ENCODE measurements around the gene P2RX5.

The P2RX5 gene

DNA sequence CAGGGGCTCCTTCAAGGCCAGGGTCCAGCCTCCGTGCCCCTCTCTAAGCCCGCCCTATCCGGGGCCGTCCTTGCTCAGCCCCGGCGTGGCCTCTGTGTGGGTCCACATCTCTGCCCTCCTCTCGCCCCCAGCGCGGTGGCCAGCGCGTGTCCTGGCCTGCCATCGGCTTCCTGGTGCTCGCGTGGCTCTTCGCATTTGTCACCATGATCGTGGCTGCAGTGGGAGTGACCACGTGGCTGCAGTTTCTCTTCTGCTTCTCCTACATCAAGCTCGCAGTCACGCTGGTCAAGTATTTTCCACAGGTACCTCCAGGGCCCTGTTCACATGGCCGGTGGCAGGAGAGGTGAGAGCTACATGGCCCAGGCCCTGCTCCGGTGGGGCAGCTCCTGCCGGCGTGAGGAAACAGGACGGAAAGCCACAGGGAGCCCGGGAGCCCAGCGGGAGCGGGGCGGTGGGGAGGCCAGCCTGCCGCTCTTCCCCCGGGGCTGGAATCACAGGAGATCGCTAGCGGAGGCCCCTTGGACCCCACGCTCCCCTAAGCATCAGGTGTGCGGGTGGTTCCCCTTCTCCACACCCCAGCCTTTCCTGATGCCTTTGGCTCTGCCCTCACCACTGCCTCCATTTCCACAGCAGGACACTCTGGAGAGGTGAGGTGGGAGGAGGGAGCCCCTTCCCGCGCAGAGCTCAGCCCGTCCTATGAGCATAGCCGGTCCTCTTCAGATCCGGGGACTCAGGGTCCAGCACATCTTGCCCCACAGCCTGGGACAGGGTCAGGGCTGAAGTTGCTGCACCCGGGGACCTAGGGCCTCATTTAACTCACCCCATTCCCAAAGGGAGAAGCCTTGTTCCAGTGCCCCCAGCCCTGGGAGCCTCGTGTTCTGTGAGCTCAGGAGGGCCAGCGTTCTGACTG is 37.8 kb downstream of the P2RX5 start:
- in situ Hi-C loops (cut with MboI; ENCODE audit: low sequenced_read_pairs), result no loop called here

DNA sequence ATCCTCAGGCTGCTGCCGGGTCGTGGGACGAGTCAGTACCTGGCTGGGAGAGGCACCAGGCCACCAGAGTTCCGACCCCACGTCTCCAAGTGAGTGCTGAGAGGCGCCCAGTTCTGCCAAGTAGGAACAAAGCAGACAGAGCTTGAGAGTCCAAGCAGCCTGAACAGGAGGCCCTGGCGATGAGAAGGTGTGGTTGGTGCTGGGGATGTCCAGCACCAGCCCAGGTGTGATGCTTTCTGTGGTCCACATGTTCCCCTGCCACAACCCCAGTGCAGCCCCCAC is 38.4 kb downstream of the P2RX5 start:
- in situ Hi-C loops (cut with MboI; ENCODE audit: low sequenced_read_pairs), result no loop called here

DNA sequence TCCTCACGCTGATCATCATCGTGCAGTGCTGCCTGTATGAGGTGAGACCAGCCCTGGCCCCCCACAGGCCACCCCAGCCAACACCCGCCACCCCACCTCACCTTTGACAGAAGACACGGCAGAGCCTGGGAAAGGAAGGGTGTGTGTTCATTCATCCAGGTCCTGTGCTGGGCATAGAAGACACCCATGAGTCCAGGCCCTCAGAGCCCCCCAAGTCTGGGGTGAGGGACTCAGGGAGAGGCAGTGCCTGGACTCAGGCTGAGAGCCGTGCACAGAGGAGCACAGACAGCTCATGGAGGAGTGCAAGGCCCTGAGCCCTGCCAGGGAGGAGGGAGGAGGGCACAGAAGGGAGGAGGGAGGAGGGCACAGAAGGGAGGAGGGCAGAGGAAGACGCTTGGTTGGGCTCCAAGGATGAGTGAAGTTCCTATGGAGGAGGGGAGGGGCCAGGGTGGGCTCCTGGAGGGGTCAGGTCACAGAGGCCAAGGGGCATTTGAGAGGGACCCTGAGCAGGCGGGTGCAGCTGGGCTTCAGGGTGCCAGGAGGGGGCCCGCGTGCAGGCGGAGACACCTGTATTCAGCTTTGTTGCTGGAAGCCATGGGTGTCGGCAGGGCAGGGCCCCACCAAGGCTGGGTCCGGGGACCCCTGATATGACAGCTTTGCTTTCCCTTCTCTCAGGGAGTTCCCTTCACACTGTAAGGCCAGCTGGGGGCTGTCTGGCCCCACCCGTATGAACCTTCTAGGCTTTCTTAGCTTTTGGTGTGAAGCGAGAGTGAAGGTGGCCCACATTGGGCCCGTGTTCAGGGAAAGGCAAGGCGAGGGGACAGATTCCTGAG is 39.0 kb downstream of the P2RX5 start:
- in situ Hi-C loops (cut with MboI; ENCODE audit: low sequenced_read_pairs), result no loop called here

GRCh38 chr17:3656353-3656752 is 39.6 kb downstream of the P2RX5 start:
- in situ Hi-C loops (cut with MboI; ENCODE audit: low sequenced_read_pairs), result no loop called here

DNA sequence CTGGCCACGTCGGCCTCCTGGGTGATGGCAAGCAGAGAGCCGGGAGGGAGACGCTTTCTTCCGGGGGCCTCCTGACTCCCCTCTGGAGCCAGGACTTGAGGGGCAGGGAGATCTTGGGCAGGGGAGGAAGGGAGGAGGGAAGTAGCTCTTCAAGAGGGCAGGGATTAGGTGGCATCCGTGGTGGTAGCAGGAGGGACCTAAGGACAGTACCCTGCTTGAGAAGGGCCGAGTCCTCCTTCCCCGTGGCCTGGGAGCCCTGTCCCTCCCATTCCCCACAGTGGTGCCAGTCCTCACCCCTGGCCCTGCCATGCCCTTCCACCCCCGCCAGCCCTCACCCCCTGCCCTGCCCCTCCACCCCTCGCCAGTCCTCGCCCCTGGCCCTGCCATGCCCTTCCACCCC is 40.2 kb downstream of the P2RX5 start:
- in situ Hi-C loops (cut with MboI; ENCODE audit: low sequenced_read_pairs), result no loop called here

GRCh38 chr17:3647769-3648555 is 48.0 kb downstream of the P2RX5 start:
- in situ Hi-C loops (cut with MboI; ENCODE audit: low sequenced_read_pairs), result no loop called here

DNA sequence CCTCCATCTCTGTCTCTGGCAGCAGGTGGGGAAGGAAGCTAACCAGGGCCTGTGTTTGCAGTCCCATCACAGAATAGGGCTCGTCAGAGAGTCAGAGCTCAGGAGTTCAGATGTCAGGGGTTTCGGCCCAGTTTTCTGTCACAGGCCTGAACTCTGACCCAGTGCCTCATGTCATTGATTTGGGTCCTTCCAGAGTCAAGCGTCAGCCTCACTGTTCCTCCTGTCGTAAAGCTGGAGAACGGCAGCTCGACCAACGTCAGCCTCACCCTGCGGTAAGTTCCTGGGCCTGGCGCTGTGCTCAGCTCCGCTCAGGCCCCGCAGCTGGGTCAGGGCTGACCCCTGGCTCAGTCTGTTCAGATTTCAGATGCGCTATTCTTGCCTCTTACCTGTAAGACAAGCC is 48.7 kb downstream of the P2RX5 start:
- in situ Hi-C loops (cut with MboI; ENCODE audit: low sequenced_read_pairs), result no loop called here

- in situ Hi-C loops (cut with MboI; ENCODE audit: low sequenced_read_pairs), result no loop called here
Measured at GRCh38 chr17:3645310-3645709, 50.6 kb downstream of the P2RX5 start.

GRCh38 chr17:3643889-3644349 is 52.0 kb downstream of the P2RX5 start:
- in situ Hi-C loops (cut with MboI; ENCODE audit: low sequenced_read_pairs), result no loop called here

GRCh38 chr17:3641717-3642486 is 54.1 kb downstream of the P2RX5 start:
- in situ Hi-C loops (cut with MboI; ENCODE audit: low sequenced_read_pairs), result no loop called here

- in situ Hi-C loops (cut with MboI; ENCODE audit: low sequenced_read_pairs), result no loop called here
Measured at GRCh38 chr17:3641014-3641413, 54.9 kb downstream of the P2RX5 start.

DNA sequence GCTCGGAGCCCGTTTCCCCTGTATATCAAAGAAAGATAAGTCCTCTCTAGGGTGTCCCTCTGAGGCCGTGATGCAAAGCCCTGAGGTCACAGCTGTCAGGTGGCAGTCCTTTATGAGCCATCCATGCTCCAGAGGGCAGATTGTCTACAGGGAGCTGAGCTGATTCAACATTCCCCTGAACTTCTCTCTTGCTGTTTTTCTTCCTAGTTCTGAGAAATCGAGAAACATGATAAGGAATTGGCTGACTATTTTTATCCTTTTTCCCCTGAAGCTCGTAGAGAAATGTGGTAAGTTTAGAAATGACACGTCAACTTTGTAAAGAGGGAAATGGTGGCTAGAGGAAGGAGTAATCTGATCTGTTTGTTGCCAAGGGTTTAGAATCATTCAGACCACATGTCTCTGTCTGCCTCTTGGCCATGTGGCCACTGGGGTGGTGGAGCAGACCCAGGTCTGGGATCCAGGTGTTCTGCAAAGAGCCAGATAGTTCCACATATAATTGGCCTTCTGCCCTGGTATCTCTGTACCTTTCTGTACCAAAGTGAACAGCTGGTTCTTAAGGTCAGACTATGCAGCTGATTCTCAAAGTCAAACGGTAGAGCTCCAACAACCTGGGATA is 55.9 kb downstream of the P2RX5 start:
- in situ Hi-C loops (cut with MboI; ENCODE audit: low sequenced_read_pairs), result no loop called here

- in situ Hi-C loops (cut with MboI; ENCODE audit: low sequenced_read_pairs), result no loop called here
Measured at GRCh38 chr17:3636908-3637373, 59.0 kb downstream of the P2RX5 start.

GRCh38 chr17:3636154-3636907 is 59.6 kb downstream of the P2RX5 start, which contains the start of the genes CTNS and SHPK:
Gene CTNS, plus strand, starts transcription at chr17:3636760. Its CDS starts 3,447 bp downstream, at chr17:3640207.
Gene SHPK, minus strand, starts transcription at chr17:3636250. Its CDS starts 31 bp downstream, at chr17:3636219.
- in situ Hi-C loops (cut with MboI; ENCODE audit: low sequenced_read_pairs), result no loop called here

DNA sequence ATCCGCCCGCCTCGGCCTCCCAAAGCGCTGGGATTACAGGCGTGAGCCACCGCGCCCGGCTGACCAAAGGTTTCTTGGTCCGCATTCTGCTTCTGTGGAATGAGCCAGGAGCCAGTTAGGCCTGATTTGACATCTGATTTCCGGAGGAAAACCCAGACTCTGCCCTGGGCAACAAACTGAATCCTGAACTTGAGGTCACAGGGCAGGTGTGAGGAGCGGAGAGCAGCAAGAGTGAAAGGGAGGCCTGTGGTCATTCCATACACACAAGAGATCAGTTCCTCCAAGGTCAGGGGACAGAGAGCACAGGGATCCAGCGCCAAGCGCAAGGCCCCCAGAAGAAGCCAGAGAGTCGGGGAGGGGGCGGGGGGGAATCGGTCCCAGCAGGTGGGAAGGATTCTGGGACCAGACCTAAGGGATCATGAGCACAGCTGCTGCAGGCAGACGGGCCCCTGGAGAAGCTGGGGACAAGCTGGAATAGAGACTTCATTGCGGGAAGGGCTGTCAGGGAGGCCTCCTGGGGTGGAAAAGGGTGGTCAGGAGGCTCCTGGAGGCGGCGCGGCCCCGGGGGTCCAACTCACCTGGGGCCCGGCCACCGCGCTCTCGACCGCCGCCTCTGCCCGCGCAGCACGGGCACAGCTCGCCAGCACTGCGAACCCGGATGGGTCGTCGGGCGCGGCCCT is 60.3 kb downstream of the P2RX5 start:
- in situ Hi-C loops (cut with MboI; ENCODE audit: low sequenced_read_pairs), result no loop called here

- in situ Hi-C loops (cut with MboI; ENCODE audit: low sequenced_read_pairs), result no loop called here
Measured at GRCh38 chr17:3632287-3632686, 63.7 kb downstream of the P2RX5 start.

DNA sequence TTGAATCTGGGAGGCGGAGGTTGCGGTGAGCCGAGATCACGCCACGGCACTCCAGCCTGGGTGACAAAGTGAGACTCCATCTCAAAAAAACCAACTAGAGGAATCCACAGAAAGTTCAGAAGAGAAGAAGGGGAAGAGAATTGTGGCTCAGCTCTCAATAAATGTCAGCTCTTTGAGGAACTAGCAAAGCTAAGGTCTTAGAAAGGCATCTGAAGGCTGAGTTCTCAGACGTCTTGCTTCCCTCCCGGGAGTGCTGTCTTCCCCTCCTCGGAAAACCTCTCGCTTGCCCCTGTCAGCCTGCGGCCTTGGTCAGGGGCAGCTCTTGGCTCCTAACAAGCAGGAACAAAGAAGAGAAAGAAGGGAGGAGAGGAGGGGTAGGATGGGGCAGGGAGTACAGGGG is 65.2 kb downstream of the P2RX5 start:
- in situ Hi-C loops (cut with MboI; ENCODE audit: low sequenced_read_pairs), result no loop called here

GRCh38 chr17:3627769-3628167 is 68.2 kb downstream of the P2RX5 start:
- in situ Hi-C loops (cut with MboI; ENCODE audit: low sequenced_read_pairs), result no loop called here

Measured in hTERT RPE-1 (cell line).